ENCODE data around the gene PRAMEF15.
"Not testable (repeated sequence)": the region's sequence is repeated elsewhere in the genome, so short reads cannot be mapped to it uniquely, and the experiment has no call there.

PRAMEF15 gene

GRCh38 chr1:13315281-13315680 is at the start of gene PRAMEF15:
TSS of gene PRAMEF15 (plus strand) at chr1:13315581. CDS start at chr1:13318408, 2,827 bp downstream.
- not testable (repeated sequence) for DNase-seq

- not testable (repeated sequence) for DNase-seq
These were observed 38.4 kb upstream of the PRAMEF15 start for GRCh38 chr1:13277016-13277415.

DNA sequence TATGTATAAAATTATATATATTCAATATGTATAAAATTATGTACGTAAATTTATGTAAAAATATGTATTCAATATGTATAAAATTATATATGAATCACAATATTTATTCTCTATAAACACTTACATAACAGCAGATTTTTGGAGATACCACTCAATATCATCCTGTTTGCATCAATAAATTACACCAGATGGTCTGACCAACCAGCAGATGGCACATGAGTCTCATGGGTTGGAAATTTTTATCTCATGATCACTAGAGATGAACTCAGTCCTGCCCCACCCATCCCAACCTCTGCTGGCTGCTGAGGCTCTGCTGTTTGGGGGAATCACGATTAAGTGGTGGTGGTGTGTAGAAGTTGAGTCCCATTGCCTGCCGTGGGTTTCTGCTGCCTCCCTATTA is 35.8 kb upstream of the PRAMEF15 start:
- DNase-seq: not testable (repeated sequence)

- DNase-seq: not testable (repeated sequence)
These were observed 30.3 kb upstream of the PRAMEF15 start, which contains the start of gene PRAMEF8 for GRCh38 chr1:13285037-13285436. TSS of gene PRAMEF8 (minus strand) at chr1:13285137. CDS start at chr1:13284091, 1,046 bp downstream.

GRCh38 chr1:13289030-13289429 is 26.4 kb upstream of the PRAMEF15 start:
- DNase-seq: not testable (repeated sequence)

DNA sequence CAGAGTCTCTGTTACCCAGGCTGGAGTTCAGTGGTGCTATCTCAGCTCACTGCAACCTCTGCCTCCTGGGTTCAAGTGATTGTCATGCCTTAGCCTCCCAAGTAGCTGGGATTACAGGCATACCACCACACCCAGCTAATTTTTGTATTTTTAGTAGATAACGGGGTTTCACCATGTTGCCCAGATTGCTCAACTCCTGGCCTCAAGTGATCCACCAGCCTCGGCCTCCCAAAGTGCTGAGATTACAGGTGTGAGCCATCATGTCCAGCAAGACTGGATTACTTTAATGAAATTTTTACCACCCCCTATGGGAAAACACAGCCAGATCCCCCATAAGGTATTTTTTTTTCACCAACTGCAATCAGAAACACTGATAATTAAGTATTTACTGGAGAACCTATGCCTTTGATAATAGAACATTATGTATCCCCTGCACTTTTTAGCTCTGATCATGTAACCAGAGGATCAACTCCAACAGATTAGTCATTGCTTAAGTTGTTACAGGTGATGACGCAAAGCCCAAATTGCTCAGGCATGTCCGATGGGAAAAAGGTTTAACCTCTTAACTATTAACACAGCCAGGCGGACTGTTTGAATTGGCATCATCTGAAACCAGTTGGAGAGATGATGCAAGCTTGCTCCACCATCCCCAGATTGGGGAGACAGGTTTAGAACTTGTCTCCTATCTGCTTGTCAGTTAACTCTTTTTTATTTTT is 18.0 kb upstream of the PRAMEF15 start:
- DNase-seq: not testable (repeated sequence)

DNA sequence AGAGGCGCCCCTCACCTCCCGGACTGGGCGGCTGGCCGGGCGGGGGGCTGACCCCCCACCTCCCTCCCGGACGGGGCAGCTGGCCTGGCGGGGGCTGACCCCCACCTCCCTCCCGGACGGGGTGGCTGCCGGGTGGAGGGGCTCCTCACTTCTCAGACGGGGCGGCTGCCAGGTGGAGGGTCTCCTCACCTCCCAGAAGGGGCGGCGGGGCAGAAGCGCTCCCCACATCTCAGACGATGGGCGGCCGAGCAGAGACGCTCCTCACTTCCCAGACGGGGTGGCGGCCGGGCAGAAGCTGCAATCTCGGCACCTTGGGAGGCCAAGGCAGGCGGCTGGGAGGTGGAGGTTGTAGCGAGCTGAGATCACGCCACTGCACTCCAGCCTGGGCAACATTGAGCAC is 16.7 kb upstream of the PRAMEF15 start:
- not testable (repeated sequence) for DNase-seq

GRCh38 chr1:13302197-13302596 is 13.2 kb upstream of the PRAMEF15 start:
- DNase-seq: not testable (repeated sequence)

GRCh38 chr1:13303239-13303638 is 12.1 kb upstream of the PRAMEF15 start, which contains the start of gene PRAMEF33:
TSS of gene PRAMEF33 (plus strand) at chr1:13303539. CDS start at chr1:13305955, 2,416 bp downstream.
- not testable (repeated sequence) for DNase-seq

GRCh38 chr1:13342496-13342895 is 27.1 kb downstream of the PRAMEF15 start:
- DNase-seq: not testable (repeated sequence)

DNA sequence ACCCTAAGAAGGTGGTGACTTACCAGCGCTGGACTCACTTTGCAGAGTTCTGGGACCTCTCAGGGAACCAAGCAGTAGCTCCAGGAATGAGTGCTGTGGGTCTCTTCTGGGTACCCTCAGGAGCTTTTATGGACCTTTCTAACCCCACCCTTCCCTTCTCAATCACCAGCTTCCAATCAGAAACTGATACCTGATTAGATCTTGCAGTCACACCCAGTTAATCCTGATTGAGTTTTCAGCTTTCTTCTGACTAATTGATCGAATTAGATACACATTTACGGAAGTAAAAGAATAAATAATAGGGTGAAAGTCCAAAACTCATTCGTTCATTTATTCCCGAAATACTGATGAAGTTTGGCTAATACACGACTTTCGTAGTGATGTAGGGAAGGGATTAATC is 31.7 kb downstream of the PRAMEF15 start, which contains the start of gene PRAMEF14:
Gene PRAMEF14, minus strand, starts transcription at position 101 of the 400 bp plus-strand sequence. CDS start 1,820 bp downstream, outside the sequence.
- not testable (repeated sequence) for DNase-seq

GRCh38 chr1:13353476-13353875 is 38.1 kb downstream of the PRAMEF15 start:
- DNase-seq: not testable (repeated sequence)

DNA sequence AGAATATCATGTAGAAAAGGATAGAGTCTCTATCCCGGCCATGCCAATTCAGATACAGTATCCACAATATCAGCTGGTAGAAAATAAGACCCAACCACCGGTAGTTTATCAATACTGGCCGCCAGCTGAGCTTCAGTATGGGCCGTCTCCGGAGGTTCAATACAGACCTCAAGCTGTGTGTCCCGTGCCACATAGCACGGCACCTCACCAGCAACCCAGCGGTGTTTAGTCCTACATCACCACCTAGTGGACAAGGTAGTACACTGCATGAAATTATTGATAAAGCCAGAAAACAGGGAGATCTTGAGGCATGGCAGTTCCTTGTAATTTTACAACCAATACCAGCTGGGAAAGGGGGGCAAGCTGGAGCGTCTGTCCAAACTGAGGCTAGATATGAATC is 39.1 kb downstream of the PRAMEF15 start:
- not testable (repeated sequence) for DNase-seq

DNA sequence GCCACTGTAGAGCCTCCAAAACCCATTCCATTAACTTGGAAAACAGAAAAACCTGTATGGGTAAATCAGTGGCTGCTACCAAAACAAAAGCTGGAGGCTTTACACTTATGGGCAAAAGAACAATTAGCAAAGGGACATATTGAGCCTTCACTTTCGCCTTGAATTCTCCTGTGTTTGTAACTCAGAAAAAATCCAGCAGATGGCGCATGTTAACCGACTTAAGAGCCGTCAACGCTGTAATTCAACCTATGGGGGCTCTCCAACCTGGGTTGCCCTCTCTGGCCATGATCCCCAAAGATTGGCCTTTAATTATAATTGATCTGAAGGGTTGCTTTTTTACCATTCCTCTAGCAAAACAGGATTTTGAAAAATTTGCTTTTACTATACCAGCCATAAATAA is 41.4 kb downstream of the PRAMEF15 start:
- peak in 1 of 2 donors; percentile 37 for DNase-seq

DNA sequence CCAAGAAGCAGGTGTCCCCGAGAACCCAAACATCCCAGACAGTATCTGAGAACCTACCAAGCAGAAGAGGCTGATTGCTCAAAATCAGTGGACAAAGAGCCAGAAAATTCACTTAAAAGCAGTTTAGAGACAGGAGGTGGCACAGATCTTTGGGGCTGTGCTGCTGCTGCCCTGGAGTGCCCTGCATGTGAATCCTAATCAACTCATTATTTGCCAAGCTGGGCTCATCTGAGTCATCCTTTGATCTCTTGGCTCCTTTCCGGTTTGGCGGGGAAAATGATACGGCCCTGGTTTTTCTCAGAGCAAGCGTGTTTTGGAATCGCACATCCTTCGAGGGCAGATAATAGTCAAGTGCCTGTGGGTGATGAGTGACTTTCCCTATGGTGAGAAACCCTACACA is 47.0 kb downstream of the PRAMEF15 start:
- DNase-seq: not testable (repeated sequence)

- DNase-seq: not testable (repeated sequence)
These were observed 49.5 kb downstream of the PRAMEF15 start for GRCh38 chr1:13364928-13365327.

DNA sequence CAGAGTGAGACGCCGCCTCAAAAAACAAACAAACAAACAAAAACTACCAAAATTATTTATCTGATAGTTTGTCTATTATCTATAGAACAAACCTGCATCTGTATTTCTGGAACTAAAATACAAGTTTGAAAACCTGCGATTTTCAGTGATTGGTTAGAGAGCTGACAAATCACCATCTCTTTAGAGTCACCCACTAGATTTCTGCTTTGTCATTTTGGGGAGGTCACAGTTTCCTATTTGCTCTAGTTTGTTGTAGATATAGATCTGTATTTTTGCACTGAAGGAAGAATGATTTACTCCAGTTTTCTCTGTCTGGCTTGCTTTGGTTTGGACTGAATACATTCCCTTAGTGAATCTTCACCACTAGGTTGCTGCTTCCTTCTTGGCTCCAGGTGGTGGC is 51.2 kb downstream of the PRAMEF15 start:
- DNase-seq: not testable (repeated sequence)

GRCh38 chr1:13368544-13368943 is 53.2 kb downstream of the PRAMEF15 start:
- not testable (repeated sequence) for DNase-seq
